SK-N-SH (cell line): ENCODE data around the gene PPP1R16B. TPM values are rescaled to one million over a fixed set of nuclear protein-coding genes. Genes with fewer than 3 reads are reported as not detected.
A peak's percentile ranks its signal among the peaks of the same experiment; 100 is the strongest.

ENCODE experiments used
- CTCF ChIA-PET: fragments of 300-600, 350-600 bp; formaldehyde crosslinking; extraction: SDS; loops from one replicate; lab custom pipeline; 2021; lab: Yijun Ruan, JAX
- POLR2A ChIA-PET: fragments of 350-600 bp; sonication (Branson Sonifier 250); formaldehyde crosslinking; extraction: SDS; loops from one replicate; lab custom pipeline; 2020; ENCODE audit warnings: antibody characterized with exemption, inconsistent platforms; lab: Yijun Ruan, JAX
- DNase-seq: peaks from one replicate; pipeline ENCODE4 v3.0.0; 2012
- H2AFZ ChIP-seq: fragments of 200-600 bp; sonication (generic); 2 replicates; pipeline ENCODE4 v1.8.1; 2016; ENCODE audit warnings: antibody characterized with exemption, mild to moderate bottlenecking, low read depth
- H3F3A ChIP-seq: fragments of 200-600 bp; sonication (generic); replicated peaks from 2 replicates; pipeline ENCODE3; 2016; ENCODE audit warnings: antibody characterized with exemption, mild to moderate bottlenecking; ENCODE audit not compliant: insufficient read depth
- H3K27ac ChIP-seq, 2 experiments: fragments of 200-500 bp in 1 of 2; fragments of 200-600 bp in 1 of 2; sonication (Bioruptor generic) in 1 of 2; sonication (generic), shearing (Covaris generic) in 1 of 2; 2 replicates each; pipeline versions ENCODE4 v1.5.1 to v1.6.1; 2014 to 2016; ENCODE audit warnings: low read depth in 2 of 2, inconsistent platforms in 1 of 2, low read length in 1 of 2, mild to moderate bottlenecking in 1 of 2, mixed read lengths in 1 of 2
- H3K27me3 ChIP-seq: fragments of 200-600 bp; sonication (generic), shearing (Covaris generic); 2 replicates; pipeline ENCODE4 v1.6.1; 2016; ENCODE audit warnings: mixed run types; ENCODE audit not compliant: insufficient read depth
- H3K36me3 ChIP-seq, 2 experiments: fragments of 200-500 bp in 1 of 2; fragments of 200-600 bp in 1 of 2; sonication (Bioruptor generic) in 1 of 2; sonication (generic) in 1 of 2; replicated peaks in 1 of 2; 2 replicates each; pipeline versions ENCODE3 to v1.5.1; 2014 to 2016; ENCODE audit warnings: low read length in 1 of 2, mild to moderate bottlenecking in 1 of 2; ENCODE audit not compliant: insufficient read depth in 2 of 2, control insufficient read depth in 1 of 2
- H3K4me1 ChIP-seq, 2 experiments: fragments of 200-500 bp in 1 of 2; fragments of 200-600 bp in 1 of 2; sonication (Bioruptor generic) in 1 of 2; sonication (generic), shearing (Covaris generic) in 1 of 2; 2 replicates each; pipeline versions ENCODE4 v1.5.1 to v1.6.1; 2014 to 2016; ENCODE audit warnings: low read depth in 1 of 2, low read length in 1 of 2, mixed run types in 1 of 2; ENCODE audit not compliant: insufficient read depth in 2 of 2, control insufficient read depth in 1 of 2
- H3K4me2 ChIP-seq: fragments of 200-600 bp; sonication (generic), shearing (Covaris generic); 2 replicates; pipeline ENCODE4 v1.6.1; 2017; ENCODE audit warnings: mixed run types
- H3K4me3 ChIP-seq, 2 experiments: fragments of 200-500 bp in 1 of 2; fragments of 200-600 bp in 1 of 2; sonication (Bioruptor generic) in 1 of 2; sonication (generic), shearing (Covaris generic) in 1 of 2; 2 replicates each; pipeline versions ENCODE4 v1.5.1 to v1.8.1; 2014 to 2016; ENCODE audit warnings: low read depth in 2 of 2, inconsistent platforms in 1 of 2, low read length in 1 of 2, mild to moderate bottlenecking in 1 of 2, mixed read lengths in 1 of 2, moderate library complexity in 1 of 2
- H3K79me2 ChIP-seq: fragments of 200-600 bp; sonication (generic); 2 replicates; pipeline ENCODE4 v1.8.1; 2017; ENCODE audit warnings: mild to moderate bottlenecking; ENCODE audit not compliant: insufficient read depth
- H3K9ac ChIP-seq: fragments of 200-600 bp; sonication (generic); 2 replicates; pipeline ENCODE4 v1.6.1; 2017; ENCODE audit warnings: mixed run types
- H3K9me2 ChIP-seq: fragments of 200-600 bp; sonication (generic); 2 replicates; pipeline ENCODE4 v1.6.1; 2017; ENCODE audit warnings: mixed run types
- H3K9me3 ChIP-seq: fragments of 200-600 bp; sonication (generic); 2 replicates; pipeline ENCODE4 v1.6.1; 2017; ENCODE audit warnings: mixed run types, mild to moderate bottlenecking, moderate library complexity
- H4K20me1 ChIP-seq: fragments of 200-600 bp; sonication (generic); 2 replicates; pipeline ENCODE4 v1.6.1; 2017; ENCODE audit warnings: mild to moderate bottlenecking, mixed run types; ENCODE audit not compliant: insufficient read depth
- EP300 ChIP-seq, 2 experiments: IDR thresholded peaks; 2 replicates each; pipeline versions ENCODE4 v1.4.0 to v1.6.1; 2012; ENCODE audit warnings: borderline replicate concordance in 1 of 2, low read depth in 1 of 2, low read length in 1 of 2
- FOSL2 ChIP-seq: IDR thresholded peaks from 2 replicates; pipeline ENCODE4 v1.4.0; 2012; ENCODE audit warnings: low read depth, mild to moderate bottlenecking, moderate library complexity, borderline replicate concordance
- FOXJ3 ChIP-seq: sonication (generic); formaldehyde crosslinking; IDR thresholded peaks from 2 replicates; pipeline ENCODE4 v1.5.1; 2020; ENCODE audit warnings: mild to moderate bottlenecking, missing genetic modification reagents
- GABPA ChIP-seq: IDR thresholded peaks from 2 replicates; pipeline ENCODE4 v1.4.0; 2012; ENCODE audit warnings: low read depth, mild to moderate bottlenecking
- GATA2 ChIP-seq: sonication (generic); formaldehyde crosslinking; IDR thresholded peaks from 2 replicates; pipeline ENCODE4 v1.5.0; 2020; ENCODE audit warnings: mild to moderate bottlenecking, missing genetic modification reagents
- JUND ChIP-seq: IDR thresholded peaks from 2 replicates; pipeline ENCODE4 v1.4.0; 2012
- MEF2A ChIP-seq: IDR thresholded peaks from 2 replicates; pipeline ENCODE4 v1.4.0; 2012; ENCODE audit warnings: low read depth, borderline replicate concordance
- NRF1 ChIP-seq: IDR thresholded peaks from 2 replicates; pipeline ENCODE4 v1.6.1; 2012; ENCODE audit warnings: low read depth, mild to moderate bottlenecking, low read length
- POLR2AphosphoS5 ChIP-seq: IDR thresholded peaks from 2 replicates; pipeline ENCODE4 v1.6.1; 2012; ENCODE audit warnings: low read depth, low read length
- RAD21 ChIP-seq: IDR thresholded peaks from 2 replicates; pipeline ENCODE4 v1.6.1; 2012; ENCODE audit warnings: mild to moderate bottlenecking, low read length
- RCOR1 ChIP-seq: fragments of 150-350 bp; IDR thresholded peaks from 2 replicates; pipeline ENCODE4 v1.6.1; 2017; ENCODE audit warnings: antibody characterized with exemption, low read length
- SMC3 ChIP-seq: IDR thresholded peaks from 2 replicates; pipeline ENCODE4 v1.6.1; 2012; ENCODE audit warnings: low read depth, low read length, improper control_type of control experiment
- TAF1 ChIP-seq: IDR thresholded peaks from 2 replicates; pipeline ENCODE4 v1.6.1; 2012; ENCODE audit warnings: low read depth, mild to moderate bottlenecking, low read length, moderate library complexity, borderline replicate concordance
- TCF12 ChIP-seq: IDR thresholded peaks from 2 replicates; pipeline ENCODE4 v1.4.0; 2012
- TEAD4 ChIP-seq: IDR thresholded peaks from 2 replicates; pipeline ENCODE4 v1.4.0; 2012; ENCODE audit warnings: mild to moderate bottlenecking, borderline replicate concordance; ENCODE audit not compliant: insufficient read depth
- whole genome bisulfite sequencing: methylation state at CpG from one replicate; pipeline ENCODE4 v1.1.6; 2017; ENCODE audit warnings: low lambda C conversion rate; 5-methylcytosine and 5-hydroxymethylcytosine counted together
- polyA plus RNA-seq, 3 experiments: library from polyadenylated mRNA; depleted of rRNA; stranded (reverse); fragments of >200 nt; gene quantifications; 2 replicates each; pipeline ENCODE4 v1.2.3, GENCODE V29; 2012
- TF ChIP-seq, protein P1 (sequence below): fragments of 200-600 bp; sonication (generic); IDR thresholded peaks from 2 replicates; pipeline ENCODE4 v1.6.1; 2017; ENCODE audit warnings: antibody characterized with exemption, mild to moderate bottlenecking, moderate library complexity
- TF ChIP-seq, protein P2 (sequence below): IDR thresholded peaks from 2 replicates; pipeline ENCODE4 v1.4.0; 2012; ENCODE audit warnings: low read depth, borderline replicate concordance
- TF ChIP-seq, protein P3 (sequence below): IDR thresholded peaks from 2 replicates; pipeline ENCODE4; 2012
- TF ChIP-seq, protein P4 (sequence below): IDR thresholded peaks from 2 replicates; pipeline ENCODE4 v1.4.0; 2012; ENCODE audit warnings: low read depth, borderline replicate concordance
- TF ChIP-seq, protein P5 (sequence below): IDR thresholded peaks from 2 replicates; pipeline ENCODE4 v1.6.1; 2012; ENCODE audit warnings: mild to moderate bottlenecking, low read depth, low read length, moderate library complexity
- TF ChIP-seq, protein P6 (sequence below): IDR thresholded peaks from 2 replicates; pipeline ENCODE4 v1.4.0; 2012; ENCODE audit warnings: low read depth
- TF ChIP-seq, protein P7 (sequence below): fragments of 150-350 bp; IDR thresholded peaks from 2 replicates; pipeline ENCODE4 v1.6.1; 2017; ENCODE audit warnings: antibody characterized with exemption, low read length, low read depth, borderline replicate concordance

PPP1R16B gene
- polyA plus RNA-seq, 1 of the 3 experiments (the other 2 are of a cell fraction): 0.28 TPM

DNA sequence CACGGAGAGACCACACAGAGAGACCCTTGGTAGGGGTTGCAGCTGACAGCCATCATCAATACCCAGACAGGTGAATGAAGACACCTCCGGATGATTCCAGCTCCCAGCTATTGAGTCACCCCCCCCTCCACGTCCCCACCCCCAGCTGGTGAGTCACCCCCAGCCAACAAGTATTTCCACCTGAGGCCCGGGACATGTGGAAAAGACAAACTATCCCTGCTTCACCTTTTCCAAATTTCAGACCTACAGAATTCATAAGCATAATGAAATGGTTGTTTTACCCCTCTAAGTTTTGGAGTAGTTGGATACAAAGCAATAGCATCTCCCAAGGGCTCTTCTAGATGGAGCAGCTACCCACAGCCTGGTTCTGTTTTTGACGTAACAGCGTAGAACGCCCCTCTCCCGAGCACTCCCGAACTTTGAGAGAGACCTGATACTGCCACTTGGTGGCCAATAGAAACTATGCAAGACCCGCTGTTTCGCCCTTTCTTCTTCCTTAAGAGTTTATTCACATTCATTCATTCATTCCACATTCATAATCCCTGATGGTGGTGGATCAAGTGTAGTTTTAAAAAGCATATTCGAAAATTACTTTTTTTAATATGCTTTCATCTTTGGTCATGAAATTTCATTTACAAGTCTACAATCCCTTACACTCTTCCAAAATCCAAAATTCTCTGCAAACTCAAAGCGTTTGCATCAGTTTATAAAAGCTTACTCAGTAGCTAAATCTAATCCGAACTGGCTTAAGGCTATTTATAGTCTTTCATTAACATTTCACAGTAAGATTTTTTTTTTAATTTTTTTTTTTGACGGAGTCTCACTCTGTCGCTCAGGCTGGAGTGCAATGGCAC, 15.1 kb upstream of the PPP1R16B start:
- ChIA-PET CTCF (interaction anchor here (0.6 to 2.5 kb wide), 25 partner anchors 9 to 147 kb away, joined by 3 to 19 read pairs (median 4); partner anchors contain the start of gene PPP1R16B), POLR2A (no interaction called here)
- H3K4me1 ChIP-seq: 0 out of 4 replicates have a peak, but pooled peaks cover 0 to 4% of the 10 kb centered on the region in 2 experiments
- H3K27ac ChIP-seq: no peak overlapping the region
- no peak overlapping the region; a peak in 1 of 4 replicates for H3K4me3 ChIP-seq
- peak; percentile 51 for DNase-seq
- H3K27me3 ChIP-seq: peaks cover 5% of the 10 kb centered on the region; the same call in 1 of the 2 replicates
- no peaks in the 10 kb centered on the region for H3K79me2 ChIP-seq
- no peaks in the 10 kb centered on the region for H3K36me3 ChIP-seq
- no peaks in the 10 kb centered on the region for H4K20me1 ChIP-seq
- no peak overlapping the region for H3K9ac ChIP-seq
- 54% methylated on average over 14 of the region's 16 CpGs for WGBS
- H2AFZ ChIP-seq: no peak overlapping the region
- H3K9me3 ChIP-seq: no peaks in the 10 kb centered on the region
- H3K9me2 ChIP-seq: no peaks in the 10 kb centered on the region
- H3F3A ChIP-seq: peaks cover 6% of the 10 kb centered on the region
- no peak overlapping the region for H3K4me2 ChIP-seq
- TF ChIP-seq FOSL2 (no peak), RAD21 (peak; percentile 53), TEAD4 (no peak), EP300 (IDR thresholded peaks at IDR 0.05; ENCODE audit: borderline replicate concordance in 1 of 2, low read depth in 1 of 2, low read length in 1 of 2) (no peak), TCF12 (no peak), MEF2A (no peak), SMC3 (peak; percentile 33), GABPA (no peak), RCOR1 (no peak), FOXJ3 (no peak), GATA2 (no peak), TAF1 (no peak), NRF1 (no peak), JUND (no peak), POLR2AphosphoS5 (no peak)
- TF ChIP-seq, protein P1, sequence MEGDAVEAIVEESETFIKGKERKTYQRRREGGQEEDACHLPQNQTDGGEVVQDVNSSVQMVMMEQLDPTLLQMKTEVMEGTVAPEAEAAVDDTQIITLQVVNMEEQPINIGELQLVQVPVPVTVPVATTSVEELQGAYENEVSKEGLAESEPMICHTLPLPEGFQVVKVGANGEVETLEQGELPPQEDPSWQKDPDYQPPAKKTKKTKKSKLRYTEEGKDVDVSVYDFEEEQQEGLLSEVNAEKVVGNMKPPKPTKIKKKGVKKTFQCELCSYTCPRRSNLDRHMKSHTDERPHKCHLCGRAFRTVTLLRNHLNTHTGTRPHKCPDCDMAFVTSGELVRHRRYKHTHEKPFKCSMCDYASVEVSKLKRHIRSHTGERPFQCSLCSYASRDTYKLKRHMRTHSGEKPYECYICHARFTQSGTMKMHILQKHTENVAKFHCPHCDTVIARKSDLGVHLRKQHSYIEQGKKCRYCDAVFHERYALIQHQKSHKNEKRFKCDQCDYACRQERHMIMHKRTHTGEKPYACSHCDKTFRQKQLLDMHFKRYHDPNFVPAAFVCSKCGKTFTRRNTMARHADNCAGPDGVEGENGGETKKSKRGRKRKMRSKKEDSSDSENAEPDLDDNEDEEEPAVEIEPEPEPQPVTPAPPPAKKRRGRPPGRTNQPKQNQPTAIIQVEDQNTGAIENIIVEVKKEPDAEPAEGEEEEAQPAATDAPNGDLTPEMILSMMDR: peak; percentile 67
- TF ChIP-seq, protein P2, sequence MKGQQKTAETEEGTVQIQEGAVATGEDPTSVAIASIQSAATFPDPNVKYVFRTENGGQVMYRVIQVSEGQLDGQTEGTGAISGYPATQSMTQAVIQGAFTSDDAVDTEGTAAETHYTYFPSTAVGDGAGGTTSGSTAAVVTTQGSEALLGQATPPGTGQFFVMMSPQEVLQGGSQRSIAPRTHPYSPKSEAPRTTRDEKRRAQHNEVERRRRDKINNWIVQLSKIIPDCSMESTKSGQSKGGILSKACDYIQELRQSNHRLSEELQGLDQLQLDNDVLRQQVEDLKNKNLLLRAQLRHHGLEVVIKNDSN: no peak
- TF ChIP-seq, protein P3, sequence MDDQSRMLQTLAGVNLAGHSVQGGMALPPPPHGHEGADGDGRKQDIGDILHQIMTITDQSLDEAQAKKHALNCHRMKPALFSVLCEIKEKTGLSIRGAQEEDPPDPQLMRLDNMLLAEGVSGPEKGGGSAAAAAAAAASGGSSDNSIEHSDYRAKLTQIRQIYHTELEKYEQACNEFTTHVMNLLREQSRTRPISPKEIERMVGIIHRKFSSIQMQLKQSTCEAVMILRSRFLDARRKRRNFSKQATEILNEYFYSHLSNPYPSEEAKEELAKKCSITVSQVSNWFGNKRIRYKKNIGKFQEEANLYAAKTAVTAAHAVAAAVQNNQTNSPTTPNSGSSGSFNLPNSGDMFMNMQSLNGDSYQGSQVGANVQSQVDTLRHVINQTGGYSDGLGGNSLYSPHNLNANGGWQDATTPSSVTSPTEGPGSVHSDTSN: no peak
- TF ChIP-seq, protein P4, sequence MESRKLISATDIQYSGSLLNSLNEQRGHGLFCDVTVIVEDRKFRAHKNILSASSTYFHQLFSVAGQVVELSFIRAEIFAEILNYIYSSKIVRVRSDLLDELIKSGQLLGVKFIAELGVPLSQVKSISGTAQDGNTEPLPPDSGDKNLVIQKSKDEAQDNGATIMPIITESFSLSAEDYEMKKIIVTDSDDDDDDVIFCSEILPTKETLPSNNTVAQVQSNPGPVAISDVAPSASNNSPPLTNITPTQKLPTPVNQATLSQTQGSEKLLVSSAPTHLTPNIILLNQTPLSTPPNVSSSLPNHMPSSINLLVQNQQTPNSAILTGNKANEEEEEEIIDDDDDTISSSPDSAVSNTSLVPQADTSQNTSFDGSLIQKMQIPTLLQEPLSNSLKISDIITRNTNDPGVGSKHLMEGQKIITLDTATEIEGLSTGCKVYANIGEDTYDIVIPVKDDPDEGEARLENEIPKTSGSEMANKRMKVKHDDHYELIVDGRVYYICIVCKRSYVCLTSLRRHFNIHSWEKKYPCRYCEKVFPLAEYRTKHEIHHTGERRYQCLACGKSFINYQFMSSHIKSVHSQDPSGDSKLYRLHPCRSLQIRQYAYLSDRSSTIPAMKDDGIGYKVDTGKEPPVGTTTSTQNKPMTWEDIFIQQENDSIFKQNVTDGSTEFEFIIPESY: no peak
- TF ChIP-seq, protein P5, sequence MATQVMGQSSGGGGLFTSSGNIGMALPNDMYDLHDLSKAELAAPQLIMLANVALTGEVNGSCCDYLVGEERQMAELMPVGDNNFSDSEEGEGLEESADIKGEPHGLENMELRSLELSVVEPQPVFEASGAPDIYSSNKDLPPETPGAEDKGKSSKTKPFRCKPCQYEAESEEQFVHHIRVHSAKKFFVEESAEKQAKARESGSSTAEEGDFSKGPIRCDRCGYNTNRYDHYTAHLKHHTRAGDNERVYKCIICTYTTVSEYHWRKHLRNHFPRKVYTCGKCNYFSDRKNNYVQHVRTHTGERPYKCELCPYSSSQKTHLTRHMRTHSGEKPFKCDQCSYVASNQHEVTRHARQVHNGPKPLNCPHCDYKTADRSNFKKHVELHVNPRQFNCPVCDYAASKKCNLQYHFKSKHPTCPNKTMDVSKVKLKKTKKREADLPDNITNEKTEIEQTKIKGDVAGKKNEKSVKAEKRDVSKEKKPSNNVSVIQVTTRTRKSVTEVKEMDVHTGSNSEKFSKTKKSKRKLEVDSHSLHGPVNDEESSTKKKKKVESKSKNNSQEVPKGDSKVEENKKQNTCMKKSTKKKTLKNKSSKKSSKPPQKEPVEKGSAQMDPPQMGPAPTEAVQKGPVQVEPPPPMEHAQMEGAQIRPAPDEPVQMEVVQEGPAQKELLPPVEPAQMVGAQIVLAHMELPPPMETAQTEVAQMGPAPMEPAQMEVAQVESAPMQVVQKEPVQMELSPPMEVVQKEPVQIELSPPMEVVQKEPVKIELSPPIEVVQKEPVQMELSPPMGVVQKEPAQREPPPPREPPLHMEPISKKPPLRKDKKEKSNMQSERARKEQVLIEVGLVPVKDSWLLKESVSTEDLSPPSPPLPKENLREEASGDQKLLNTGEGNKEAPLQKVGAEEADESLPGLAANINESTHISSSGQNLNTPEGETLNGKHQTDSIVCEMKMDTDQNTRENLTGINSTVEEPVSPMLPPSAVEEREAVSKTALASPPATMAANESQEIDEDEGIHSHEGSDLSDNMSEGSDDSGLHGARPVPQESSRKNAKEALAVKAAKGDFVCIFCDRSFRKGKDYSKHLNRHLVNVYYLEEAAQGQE: no peak
- TF ChIP-seq, protein P6, sequence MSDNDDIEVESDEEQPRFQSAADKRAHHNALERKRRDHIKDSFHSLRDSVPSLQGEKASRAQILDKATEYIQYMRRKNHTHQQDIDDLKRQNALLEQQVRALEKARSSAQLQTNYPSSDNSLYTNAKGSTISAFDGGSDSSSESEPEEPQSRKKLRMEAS: no peak
- TF ChIP-seq, protein P7, sequence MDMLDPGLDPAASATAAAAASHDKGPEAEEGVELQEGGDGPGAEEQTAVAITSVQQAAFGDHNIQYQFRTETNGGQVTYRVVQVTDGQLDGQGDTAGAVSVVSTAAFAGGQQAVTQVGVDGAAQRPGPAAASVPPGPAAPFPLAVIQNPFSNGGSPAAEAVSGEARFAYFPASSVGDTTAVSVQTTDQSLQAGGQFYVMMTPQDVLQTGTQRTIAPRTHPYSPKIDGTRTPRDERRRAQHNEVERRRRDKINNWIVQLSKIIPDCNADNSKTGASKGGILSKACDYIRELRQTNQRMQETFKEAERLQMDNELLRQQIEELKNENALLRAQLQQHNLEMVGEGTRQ: no peak
